Measurements from ENCODE around the gene GREB1.

The GREB1 gene

GRCh38 chr2:11516984-11517648 lies 16.7 kb upstream of the GREB1 start:
- TF ChIP-seq CTCF (IDR thresholded peaks at IDR 0.05; ENCODE audit: control insufficient read depth, extremely low read depth, insufficient read depth) = no peak
- no peak for DNase-seq (ENCODE audit: low read depth)
- no peak overlapping the region for H3K4me3 ChIP-seq (ENCODE audit: low read depth, low read length)

- DNase-seq (ENCODE audit: low read depth) = no peak
- H3K4me3 ChIP-seq (ENCODE audit: low read depth, low read length) = no peak overlapping the region
- TF ChIP-seq CTCF (IDR thresholded peaks at IDR 0.05; ENCODE audit: control insufficient read depth, extremely low read depth, insufficient read depth) = no peak
Observed at GRCh38 chr2:11517906-11518305, 15.9 kb upstream of the GREB1 start.

- no peak overlapping the region for H3K4me3 ChIP-seq (ENCODE audit: low read depth, low read length)
- TF ChIP-seq CTCF (IDR thresholded peaks at IDR 0.05; ENCODE audit: control insufficient read depth, extremely low read depth, insufficient read depth) = no peak
- DNase-seq (ENCODE audit: low read depth) = no peak
Observed at GRCh38 chr2:11520092-11520693, 13.7 kb upstream of the GREB1 start.

GRCh38 chr2:11521775-11522174 lies 12.1 kb upstream of the GREB1 start:
- DNase-seq (ENCODE audit: low read depth) = no peak
- no peak for TF ChIP-seq CTCF (IDR thresholded peaks at IDR 0.05; ENCODE audit: control insufficient read depth, extremely low read depth, insufficient read depth)
- H3K4me3 ChIP-seq (ENCODE audit: low read depth, low read length) = no peak overlapping the region

- H3K4me3 ChIP-seq (ENCODE audit: low read depth, low read length) = no peak overlapping the region
- DNase-seq (ENCODE audit: low read depth) = no peak
- TF ChIP-seq CTCF (IDR thresholded peaks at IDR 0.05; ENCODE audit: control insufficient read depth, extremely low read depth, insufficient read depth) = no peak
Observed at GRCh38 chr2:11524470-11524869, 9.4 kb upstream of the GREB1 start.

DNA sequence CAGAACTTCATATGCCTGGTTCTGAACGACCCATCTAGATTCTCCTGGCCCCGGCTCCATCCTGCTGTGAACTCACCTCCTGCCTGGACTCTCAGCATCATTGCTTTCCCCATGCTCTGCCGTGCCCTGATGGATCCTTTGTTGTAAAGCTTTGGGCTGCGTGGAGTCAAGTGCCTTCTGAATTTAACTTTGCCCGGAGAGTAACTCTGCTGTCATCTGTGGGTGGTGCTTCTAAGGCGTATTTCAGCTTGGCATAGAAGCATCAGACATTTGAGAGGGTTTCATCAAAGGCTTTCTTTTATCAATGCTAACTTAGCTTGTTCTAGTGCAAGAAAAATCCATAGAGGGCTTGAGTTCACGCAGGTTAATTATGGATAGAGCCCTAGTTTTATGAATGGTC lies 8.1 kb upstream of the GREB1 start:
- H3K4me3 ChIP-seq (ENCODE audit: low read depth, low read length) = no peak overlapping the region
- DNase-seq (ENCODE audit: low read depth) = no peak
- TF ChIP-seq CTCF (IDR thresholded peaks at IDR 0.05; ENCODE audit: control insufficient read depth, extremely low read depth, insufficient read depth) = no peak

DNA sequence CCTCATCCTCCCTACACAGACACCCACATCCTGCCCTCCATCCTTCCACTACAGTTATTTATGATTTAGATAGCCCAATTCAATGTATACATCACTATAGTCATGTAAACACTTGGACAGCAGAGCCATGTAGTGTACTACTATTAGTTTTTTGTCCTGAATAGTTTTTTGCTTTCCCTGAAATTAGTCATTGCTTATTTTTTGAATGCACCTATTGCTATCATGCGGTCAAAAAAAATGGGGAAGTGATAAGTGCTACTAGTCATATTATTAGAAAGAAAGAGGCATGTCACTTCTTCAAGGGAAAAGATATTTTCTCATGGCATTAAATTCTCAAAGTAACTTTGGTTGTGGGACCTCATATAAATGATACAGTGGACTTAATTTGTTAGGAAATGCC lies 6.8 kb upstream of the GREB1 start:
- TF ChIP-seq CTCF (IDR thresholded peaks at IDR 0.05; ENCODE audit: control insufficient read depth, extremely low read depth, insufficient read depth) = no peak
- H3K4me3 ChIP-seq (ENCODE audit: low read depth, low read length) = no peak overlapping the region
- no peak for DNase-seq (ENCODE audit: low read depth)

Measured in LNCaP clone FGC (cell line).